IMR-90 (cell line): Measurements from ENCODE around the gene MYO1G. TPM values are rescaled to one million over a fixed set of nuclear protein-coding genes. Genes with fewer than 3 reads are reported as not detected.

Experiments used
- ATAC-seq: fragments of 200-7000 bp; cut with Tn5 transposase; 2 replicates; pipeline ENCODE4 v1.9.1; 2020; ENCODE audit warnings: low read depth, mild to moderate bottlenecking, moderate library complexity
- BruUV-seq: library from RNA; stranded (reverse); fragments of 400-500 nt; replicated peaks from 2 replicates; lab custom pipeline; 2021; lab: Mats Ljungman, UMichigan
- CTCF ChIA-PET: fragments of 300-600 bp; formaldehyde crosslinking; extraction: SDS; loops from one replicate; lab custom pipeline; 2021; ENCODE audit warnings: antibody characterized with exemption; lab: Yijun Ruan, JAX
- POLR2A ChIA-PET: fragments of 300-600 bp; sonication (Branson Sonifier 250); formaldehyde crosslinking; loops from one replicate; lab custom pipeline; 2022; ENCODE audit warnings: antibody characterized with exemption; ENCODE audit not compliant: unreplicated experiment; lab: Charles Lee
- DNase-seq: peaks from one replicate; pipeline ENCODE4 v3.0.0; 2013
- H2AFZ ChIP-seq: replicated peaks from 2 replicates; pipeline ENCODE3; 2013; ENCODE audit warnings: low read length, mild to moderate bottlenecking; ENCODE audit not compliant: poor library complexity
- H2AK5ac ChIP-seq: 2 replicates; pipeline ENCODE4 v1.6.1; 2013; ENCODE audit warnings: low read depth, low read length, inconsistent platforms
- H2AK9ac ChIP-seq: replicated peaks from 2 replicates; pipeline ENCODE3; 2013; ENCODE audit warnings: mild to moderate bottlenecking, low read depth, low read length, moderate library complexity; ENCODE audit not compliant: poor library complexity
- H2BK120ac ChIP-seq: 2 replicates; pipeline ENCODE4 v1.6.1; 2013; ENCODE audit warnings: low read depth, low read length, inconsistent platforms
- H2BK15ac ChIP-seq: 3 replicates; pipeline ENCODE4 v1.6.1; 2013; ENCODE audit warnings: low read depth, low read length, inconsistent platforms
- H2BK20ac ChIP-seq: 2 replicates; pipeline ENCODE4 v1.6.1; 2013; ENCODE audit warnings: low read depth, mild to moderate bottlenecking, inconsistent platforms, low read length, moderate library complexity
- H2BK5ac ChIP-seq: 2 replicates; pipeline ENCODE4 v1.6.1; 2013; ENCODE audit warnings: mild to moderate bottlenecking, low read depth, low read length, inconsistent platforms; ENCODE audit not compliant: poor library complexity, severe bottlenecking
- H3K14ac ChIP-seq: replicated peaks from 2 replicates; pipeline ENCODE4 v1.6.1; 2013; ENCODE audit warnings: low read depth, low read length, inconsistent platforms
- H3K18ac ChIP-seq: 2 replicates; pipeline ENCODE4 v1.6.1; 2013; ENCODE audit warnings: low read depth, low read length, control low read depth
- H3K23ac ChIP-seq: 2 replicates; pipeline ENCODE4 v1.6.1; 2013; ENCODE audit warnings: low read depth, low read length, inconsistent platforms
- H3K27ac ChIP-seq: 2 replicates; pipeline ENCODE4 v1.5.1; 2013; ENCODE audit warnings: mild to moderate bottlenecking, control low read depth, low read length; ENCODE audit not compliant: insufficient read depth
- H3K27me3 ChIP-seq: 2 replicates; pipeline ENCODE4 v1.6.1; 2013; ENCODE audit warnings: low read length; ENCODE audit not compliant: control insufficient read depth, insufficient read depth
- H3K36me3 ChIP-seq: 2 replicates; pipeline ENCODE4 v1.6.1; 2013; ENCODE audit warnings: low read length, mixed read lengths; ENCODE audit not compliant: control insufficient read depth, insufficient read depth
- H3K4ac ChIP-seq: 2 replicates; pipeline ENCODE4 v1.6.1; 2013; ENCODE audit warnings: low read depth, low read length, inconsistent platforms
- H3K4me1 ChIP-seq: 2 replicates; pipeline ENCODE4 v1.6.1; 2013; ENCODE audit warnings: low read length, mixed read lengths; ENCODE audit not compliant: control insufficient read depth, insufficient read depth
- H3K4me2 ChIP-seq: 2 replicates; pipeline ENCODE4 v1.6.1; 2013; ENCODE audit warnings: low read depth, mild to moderate bottlenecking, control low read depth, low read length, moderate library complexity
- H3K4me3 ChIP-seq: 2 replicates; pipeline ENCODE4 v1.5.1; 2013; ENCODE audit warnings: low read depth, mild to moderate bottlenecking, control low read depth, low read length, moderate library complexity; ENCODE audit not compliant: insufficient read depth
- H3K56ac ChIP-seq: 2 replicates; pipeline ENCODE4 v1.6.1; 2013; ENCODE audit warnings: low read length, inconsistent platforms; ENCODE audit not compliant: insufficient read depth; ENCODE audit errors: extremely low read depth
- H3K79me1 ChIP-seq, 2 experiments: 2 replicates each; pipeline ENCODE4 v1.6.1; 2013; ENCODE audit warnings: low read length in 2 of 2, inconsistent platforms in 1 of 2, low read depth in 1 of 2
- H3K9ac ChIP-seq: 2 replicates; pipeline ENCODE4 v1.6.1; 2013; ENCODE audit warnings: low read depth, low read length, control low read depth
- H3K9me1 ChIP-seq: 2 replicates; pipeline ENCODE4 v1.6.1; 2013; ENCODE audit warnings: low read length, inconsistent platforms; ENCODE audit not compliant: insufficient read depth
- H3K9me3 ChIP-seq: 2 replicates; pipeline ENCODE4 v1.6.1; 2013; ENCODE audit warnings: low read length; ENCODE audit not compliant: control insufficient read depth, insufficient read depth
- H4K20me1 ChIP-seq: 2 replicates; pipeline ENCODE4 v1.6.1; 2013; ENCODE audit warnings: low read length, inconsistent platforms; ENCODE audit not compliant: insufficient read depth
- H4K5ac ChIP-seq: 2 replicates; pipeline ENCODE4 v1.6.1; 2013; ENCODE audit warnings: mild to moderate bottlenecking, low read depth, low read length, control low read depth
- H4K8ac ChIP-seq, 2 experiments: 2 replicates each; pipeline ENCODE4 v1.6.1; 2013; ENCODE audit warnings: low read depth in 2 of 2, low read length in 2 of 2, control low read depth in 1 of 2, inconsistent platforms in 1 of 2
- H4K91ac ChIP-seq: 2 replicates; pipeline ENCODE4 v1.6.1; 2013; ENCODE audit warnings: low read depth, low read length, inconsistent platforms; ENCODE audit not compliant: insufficient read depth
- BHLHE40 ChIP-seq: fragments of 150-350 bp; IDR thresholded peaks from 2 replicates; pipeline ENCODE4 v1.6.1; 2016; ENCODE audit warnings: mild to moderate bottlenecking, low read depth, low read length
- CEBPB ChIP-seq: IDR thresholded peaks from 2 replicates; pipeline ENCODE4 v1.6.1; 2012; ENCODE audit warnings: low read depth, low read length, improper control_type of control experiment
- CHD1 ChIP-seq: IDR thresholded peaks from 2 replicates; pipeline ENCODE4 v1.6.1; 2012; ENCODE audit warnings: low read depth, low read length, improper control_type of control experiment
- CTCF ChIP-seq: conservative IDR thresholded peaks from 2 replicates; pipeline ENCODE4 v1.5.1; 2012; ENCODE audit warnings: mild to moderate bottlenecking, low read depth, low read length, improper control_type of control experiment
- ELK1 ChIP-seq: fragments of 150-350 bp; IDR thresholded peaks from 2 replicates; pipeline ENCODE4 v1.6.1; 2016; ENCODE audit warnings: low read depth, mild to moderate bottlenecking, low read length, moderate library complexity, borderline replicate concordance
- FOS ChIP-seq: fragments of 150-350 bp; IDR thresholded peaks from 2 replicates; pipeline ENCODE4 v1.6.1; 2016; ENCODE audit warnings: low read depth, low read length
- MAFK ChIP-seq: IDR thresholded peaks from 2 replicates; pipeline ENCODE4 v1.6.1; 2012; ENCODE audit warnings: low read depth, low read length, improper control_type of control experiment
- MAZ ChIP-seq: IDR thresholded peaks from 2 replicates; pipeline ENCODE4 v1.6.1; 2012; ENCODE audit warnings: low read depth, mild to moderate bottlenecking, low read length, improper control_type of control experiment, moderate library complexity, borderline replicate concordance
- MXI1 ChIP-seq: IDR thresholded peaks from 2 replicates; pipeline ENCODE4 v1.6.1; 2012; ENCODE audit warnings: low read depth, mild to moderate bottlenecking, low read length, moderate library complexity, borderline replicate concordance
- NFE2L2 ChIP-seq: fragments of 150-350 bp; IDR thresholded peaks from 2 replicates; pipeline ENCODE4 v1.6.1; 2016; ENCODE audit warnings: low read depth, mild to moderate bottlenecking, low read length
- POLR2A ChIP-seq: IDR thresholded peaks from 2 replicates; pipeline ENCODE4 v1.6.1; 2012; ENCODE audit warnings: mild to moderate bottlenecking, low read depth, low read length
- RAD21 ChIP-seq: IDR thresholded peaks from 2 replicates; pipeline ENCODE4 v1.6.1; 2012; ENCODE audit warnings: low read length, improper control_type of control experiment
- RCOR1 ChIP-seq: IDR thresholded peaks from 2 replicates; pipeline ENCODE4 v1.6.1; 2012; ENCODE audit warnings: mild to moderate bottlenecking, low read length, improper control_type of control experiment; ENCODE audit not compliant: insufficient replicate concordance
- RFX5 ChIP-seq: IDR thresholded peaks from 2 replicates; pipeline ENCODE4 v1.8.0; 2012; ENCODE audit warnings: low read depth, mild to moderate bottlenecking, low read length, moderate library complexity
- SMC3 ChIP-seq: fragments of 150-350 bp; IDR thresholded peaks from 2 replicates; pipeline ENCODE4 v1.6.1; 2016; ENCODE audit warnings: low read depth, mild to moderate bottlenecking, antibody characterized with exemption, low read length, moderate library complexity
- USF2 ChIP-seq: fragments of 150-350 bp; IDR thresholded peaks from 2 replicates; pipeline ENCODE4 v1.6.1; 2017; ENCODE audit warnings: mild to moderate bottlenecking, antibody characterized with exemption, low read length, low read depth
- WGBS, 2 experiments: methylation state at CpG; one replicate each; pipeline versions ENCODE4 v1.1.5 to v1.1.7; 2013; ENCODE audit warnings: missing lambda C conversion rate in 2 of 2; ENCODE audit not compliant: insufficient read length in 1 of 2; ENCODE audit errors: extremely low coverage in 2 of 2; 5-methylcytosine and 5-hydroxymethylcytosine counted together
- dilution Hi-C: fragments of 300-500 bp; cut with HindIII; formaldehyde crosslinking; loops from one replicate; pipeline ENCODE4 v1.14.3; 2018; ENCODE audit warnings: low sequenced_read_pairs; ENCODE audit not compliant: unreplicated experiment
- in situ Hi-C: fragments of 300-500 bp; cut with MboI; formaldehyde crosslinking; loops from 3 replicates; pipeline ENCODE4 v1.14.3; 2019; ENCODE audit warnings: low sequenced_read_pairs, inconsistent platforms, mixed read lengths
- intact Hi-C: fragments of 100-400 bp; cut with micrococcal nuclease; formaldehyde crosslinking; loops from 2 replicates; pipeline ENCODE4 v1.10.0; 2022
- polyA plus RNA-seq, 3 experiments: library from polyadenylated mRNA; depleted of rRNA; stranded (reverse); fragments of >200 nt; gene quantifications; 2 replicates each; pipeline ENCODE4 v1.2.3, GENCODE V29; 2012; ENCODE audit warnings: low replicate concordance in 1 of 3
- total RNA-seq: library from RNA; depleted of rRNA; stranded (reverse); fragments of >200 nt; gene quantifications from 2 replicates; pipeline ENCODE4 v1.2.3, GENCODE V29; 2012

The MYO1G gene
- total and polyA plus RNA-seq, 2 of the 4 experiments (the other 2 are of a cell fraction), result under 0.01 to 0.02 TPM

GRCh38 chr7:44988701-44989100 lies 9.9 kb upstream of the MYO1G start:
- H3K23ac ChIP-seq, result no peak overlapping the region
- H3K9me1 ChIP-seq, result peaks cover 3% of the 10 kb centered on the region
- H3K36me3 ChIP-seq, result peaks cover 16% of the 10 kb centered on the region
- ChIA-PET CTCF (no interaction called here), POLR2A (no interaction called here)
- H3K56ac ChIP-seq, result no peak overlapping the region
- H4K91ac ChIP-seq, result no peak overlapping the region
- H3K9me3 ChIP-seq, result no peaks in the 10 kb centered on the region
- no peak overlapping the region for H2BK120ac ChIP-seq
- H2BK5ac ChIP-seq, result no peak overlapping the region
- BruUV-seq, result no TSS peak
- H3K4me3 ChIP-seq, result no peak overlapping the region
- dilution Hi-C loops (no loop called here), in situ Hi-C loops (no loop called here), intact Hi-C loops (no loop called here)
- no peak overlapping the region for H3K27ac ChIP-seq
- WGBS, 2 experiments, result 92% methylated on average over 2 of the region's 4 CpGs; no CpG with 5 or more reads in 1 of the 2 experiments
- H3K4me1 ChIP-seq, result peaks cover 12% of the 10 kb centered on the region
- no peak overlapping the region for H2AK5ac ChIP-seq
- peaks cover 18 to 33% of the 10 kb centered on the region in 2 experiments for H3K79me1 ChIP-seq
- TF ChIP-seq CTCF, result no peak
- no peak for TF ChIP-seq MAFK
- TF ChIP-seq MXI1, result no peak
- no peak for TF ChIP-seq CHD1
- TF ChIP-seq RAD21, result no peak
- TF ChIP-seq USF2, result no peak
- no peak for TF ChIP-seq BHLHE40
- TF ChIP-seq RFX5, result no peak
- TF ChIP-seq RCOR1, result no peak
- TF ChIP-seq CEBPB, result no peak
- no peak for TF ChIP-seq ELK1
- no peak for TF ChIP-seq SMC3
- TF ChIP-seq MAZ, result no peak
- no peak for TF ChIP-seq NFE2L2
- no peak for TF ChIP-seq FOS
- TF ChIP-seq POLR2A, result no peak
- H2BK15ac ChIP-seq, result no peak overlapping the region
- H3K4ac ChIP-seq, result no peak overlapping the region
- H2AK9ac ChIP-seq, result no peak overlapping the region
- H3K14ac ChIP-seq, result no peak overlapping the region
- no peak overlapping the region for H4K5ac ChIP-seq
- ATAC-seq (no peak), DNase-seq (no peak)
- no peak overlapping the region for H2AFZ ChIP-seq
- no peak overlapping the region for H4K8ac ChIP-seq
- H2BK20ac ChIP-seq, result no peak overlapping the region
- H3K9ac ChIP-seq, result no peak overlapping the region
- peaks cover 20% of the 10 kb centered on the region for H4K20me1 ChIP-seq
- no peak overlapping the region for H3K18ac ChIP-seq
- H3K27me3 ChIP-seq, result no peaks in the 10 kb centered on the region
- H3K4me2 ChIP-seq, result no peak overlapping the region
